ENCODE data around the gene TMEM125.

- no peak for TF ChIP-seq CTCF (conservative IDR thresholded peaks at IDR 0.05; ENCODE audit: low read length)
- no peak for TF ChIP-seq EZH2phosphoT487 (IDR thresholded peaks at IDR 0.05; ENCODE audit: borderline replicate concordance, low read depth, low read length)
Observed at GRCh38 chr1:43304314-43304681, 34.5 kb downstream of the TMEM125 start.

All from OCI-LY7 (cell line).